GM12875 (cell line): Measurements from ENCODE around the gene AHNAK2.

ENCODE experiments used
- H3K4me3 ChIP-seq: one replicate; pipeline ENCODE4 v1.5.1; 2011; ENCODE audit warnings: low read depth, low read length, control low read depth
- CTCF ChIP-seq: IDR thresholded peaks from 2 replicates; pipeline ENCODE4 v1.5.1; 2011; ENCODE audit warnings: low read depth, mild to moderate bottlenecking, control low read depth, inconsistent platforms, low read length, moderate library complexity, borderline replicate concordance; ENCODE audit not compliant: insufficient read depth

Gene AHNAK2

DNA sequence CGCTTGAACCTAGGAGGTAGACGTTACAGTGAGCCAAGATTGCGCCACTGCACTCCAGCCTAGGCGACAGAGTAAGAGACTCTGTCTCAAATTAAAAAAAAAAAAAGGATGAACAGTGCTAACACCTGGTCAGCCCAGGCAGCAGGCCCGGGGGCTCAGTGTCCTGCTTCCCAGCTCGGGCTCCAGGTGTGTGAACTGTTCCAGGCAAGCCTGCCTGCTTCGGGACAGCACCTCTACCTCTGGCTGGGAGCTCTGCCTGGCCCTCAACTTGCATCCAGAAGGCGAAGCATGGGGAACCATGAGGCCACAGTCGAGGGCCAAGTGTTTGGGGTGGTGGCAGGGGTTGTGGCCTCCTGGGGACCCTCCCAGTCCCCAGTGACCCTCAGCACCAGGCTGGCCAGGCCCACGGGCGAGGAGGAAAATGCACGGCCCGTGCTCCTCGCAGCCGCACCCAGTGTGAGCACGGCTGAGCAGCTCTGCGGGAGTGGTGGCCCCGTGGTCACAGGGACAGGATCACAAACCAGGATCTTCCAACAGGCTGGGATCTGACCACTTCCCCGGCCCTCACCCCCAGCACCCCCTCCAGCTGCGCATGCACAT, 27.3 kb upstream of the AHNAK2 start:
- H3K4me3 ChIP-seq: no peak overlapping the region
- TF ChIP-seq CTCF: no peak

DNA sequence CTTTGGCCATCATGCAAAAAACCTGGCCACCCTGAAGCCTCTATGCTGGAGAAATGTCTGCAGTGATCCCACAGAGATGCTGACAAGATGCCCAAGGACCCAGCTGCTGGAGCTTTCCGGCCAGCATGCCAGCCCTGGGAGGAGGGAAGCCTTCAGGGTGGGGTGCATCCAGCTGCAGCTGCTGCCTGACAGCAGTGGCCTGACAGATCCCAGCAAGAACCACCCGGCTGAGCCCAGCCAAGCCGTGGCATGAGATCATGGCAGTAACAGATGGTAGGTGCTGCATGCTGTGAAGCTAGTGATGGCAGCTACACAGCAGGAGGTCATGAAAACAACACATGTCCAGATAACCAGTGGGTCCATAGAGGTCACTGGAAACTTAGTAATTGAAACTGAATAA, 21.2 kb upstream of the AHNAK2 start:
- TF ChIP-seq CTCF: no peak

DNA sequence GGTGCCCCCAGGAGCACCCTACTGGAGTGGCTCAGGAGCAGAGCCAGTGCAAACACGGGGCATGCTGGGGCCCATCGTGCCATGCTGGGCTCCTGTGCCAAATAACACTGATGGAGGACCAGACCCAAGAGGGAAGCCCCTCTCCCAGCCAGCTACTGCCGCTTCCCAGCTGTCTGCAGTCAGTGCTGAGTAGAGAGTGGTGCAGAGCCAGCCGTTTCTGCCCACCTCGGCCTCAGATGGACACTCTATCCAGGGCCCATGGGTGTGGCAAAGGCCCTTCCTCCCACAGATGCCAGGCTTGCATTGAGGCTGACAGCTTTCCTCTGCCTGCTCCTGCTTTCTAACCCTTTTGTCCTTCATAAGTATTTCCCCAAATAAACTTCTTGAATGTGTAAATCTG, 20.6 kb upstream of the AHNAK2 start:
- no peak overlapping the region for H3K4me3 ChIP-seq
- no peak for TF ChIP-seq CTCF

More for the DNA sequence above, 21.2 kb upstream of the AHNAK2 start:
- no peak overlapping the region for H3K4me3 ChIP-seq

- no peak overlapping the region for H3K4me3 ChIP-seq
- TF ChIP-seq CTCF: no peak
Measured at GRCh38 chr14:104996483-104996882, 18.3 kb upstream of the AHNAK2 start.

DNA sequence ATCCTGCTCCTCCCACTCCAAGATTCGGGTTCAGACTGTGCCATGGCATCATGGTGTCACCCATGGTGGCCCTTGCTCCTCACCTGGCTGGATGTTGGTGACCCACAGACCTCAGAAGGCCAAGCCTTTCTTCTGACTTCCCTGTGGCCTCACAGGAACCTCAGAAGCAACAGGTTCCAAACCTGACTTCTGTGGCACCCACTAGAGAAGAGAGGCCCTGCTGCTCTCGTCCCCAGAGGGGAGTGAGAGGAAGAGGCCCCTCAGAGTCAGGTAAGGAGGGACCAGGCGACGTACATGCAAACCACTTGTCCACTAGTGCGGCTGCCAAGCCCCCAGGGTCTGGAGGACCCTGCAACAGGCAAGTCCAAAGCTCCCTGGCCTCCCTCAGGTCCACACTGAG, 17.9 kb upstream of the AHNAK2 start:
- TF ChIP-seq CTCF: no peak

DNA sequence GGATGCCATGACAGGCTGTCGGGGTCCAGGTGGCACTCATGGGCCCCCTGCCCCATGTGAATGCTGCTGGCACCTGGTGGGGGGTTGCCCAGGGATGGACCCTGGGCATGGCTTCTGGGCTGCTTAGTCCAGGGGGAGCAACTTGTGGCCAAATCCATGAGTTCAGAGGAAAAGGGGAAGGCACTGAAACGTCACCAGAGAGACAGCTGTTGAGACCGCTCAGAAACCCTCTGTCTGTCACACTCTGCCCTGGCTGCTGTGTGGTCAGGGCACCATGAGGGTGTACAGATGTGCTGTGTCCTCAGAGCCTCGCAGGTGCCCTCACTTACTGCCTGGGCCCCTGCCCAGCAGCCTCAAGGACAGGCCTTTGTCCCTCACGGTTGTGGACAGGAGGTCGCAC, 16.8 kb upstream of the AHNAK2 start:
- no peak overlapping the region for H3K4me3 ChIP-seq
- TF ChIP-seq CTCF: no peak

More for the DNA sequence above, 17.9 kb upstream of the AHNAK2 start:
- no peak overlapping the region for H3K4me3 ChIP-seq

GRCh38 chr14:104993808-104994591, 15.8 kb upstream of the AHNAK2 start:
- H3K4me3 ChIP-seq: no peak overlapping the region
- no peak for TF ChIP-seq CTCF
